DMS114 treated with DMSO at 0.1 percent for 48 hours (cell line): ENCODE measurements around the gene NNT.

Source experiments
- DNase-seq: peaks from one replicate; lab custom pipeline; 2025; ENCODE audit not compliant: unreplicated experiment; lab: John Stamatoyannopoulos, UW

Gene NNT

GRCh38 chr5:43622074-43622473 lies 19.1 kb downstream of the NNT start:
- no peak for DNase-seq

- DNase-seq, result no peak
These were observed 20.2 kb downstream of the NNT start for GRCh38 chr5:43623048-43623680.

GRCh38 chr5:43627028-43627427 lies 24.0 kb downstream of the NNT start:
- peak; percentile 10 for DNase-seq

- DNase-seq, result peak; percentile 69
These were observed 28.4 kb downstream of the NNT start for GRCh38 chr5:43631182-43631910.

- DNase-seq, result no peak
These were observed 31.6 kb downstream of the NNT start for GRCh38 chr5:43634621-43635020.

- DNase-seq, result no peak
These were observed 32.4 kb downstream of the NNT start for GRCh38 chr5:43635374-43635773.

- no peak for DNase-seq
These were observed 33.1 kb downstream of the NNT start for GRCh38 chr5:43636076-43636475.

- DNase-seq, result no peak
These were observed 34.4 kb downstream of the NNT start for GRCh38 chr5:43637416-43637815.

GRCh38 chr5:43638107-43638506 lies 35.1 kb downstream of the NNT start:
- no peak for DNase-seq

- no peak for DNase-seq
These were observed 35.6 kb downstream of the NNT start for GRCh38 chr5:43638546-43638945.

- no peak for DNase-seq
These were observed 36.6 kb downstream of the NNT start for GRCh38 chr5:43639566-43639965.

- no peak for DNase-seq
These were observed 39.4 kb downstream of the NNT start for GRCh38 chr5:43642428-43642827.

GRCh38 chr5:43643327-43643726 lies 40.3 kb downstream of the NNT start:
- no peak for DNase-seq

- no peak for DNase-seq
These were observed 40.8 kb downstream of the NNT start for GRCh38 chr5:43643750-43644149.

GRCh38 chr5:43646992-43647391 lies 44.0 kb downstream of the NNT start:
- no peak for DNase-seq

GRCh38 chr5:43647789-43648188 lies 44.8 kb downstream of the NNT start:
- DNase-seq, result no peak

- no peak for DNase-seq
These were observed 45.6 kb downstream of the NNT start for GRCh38 chr5:43648499-43649124.

GRCh38 chr5:43649256-43649655 lies 46.3 kb downstream of the NNT start:
- DNase-seq, result no peak

GRCh38 chr5:43652537-43653302 lies 49.7 kb downstream of the NNT start:
- no peak for DNase-seq

- no peak for DNase-seq
These were observed 55.5 kb downstream of the NNT start for GRCh38 chr5:43658509-43658908.

- no peak for DNase-seq
These were observed 56.1 kb downstream of the NNT start for GRCh38 chr5:43659075-43659474.

- DNase-seq, result no peak
These were observed 58.1 kb downstream of the NNT start for GRCh38 chr5:43661102-43661501.
